HG03558 (cell line): Measurements from ENCODE around the gene LDB2.

Experiments
- ATAC-seq: cut with Tn5 transposase; IDR thresholded peaks from one replicate; pipeline ENCODE4 v1.9.1; 2021; ENCODE audit warnings: moderate number of reproducible peaks; ENCODE audit not compliant: unreplicated experiment; ENCODE audit errors: extremely low read depth

The LDB2 gene

DNA sequence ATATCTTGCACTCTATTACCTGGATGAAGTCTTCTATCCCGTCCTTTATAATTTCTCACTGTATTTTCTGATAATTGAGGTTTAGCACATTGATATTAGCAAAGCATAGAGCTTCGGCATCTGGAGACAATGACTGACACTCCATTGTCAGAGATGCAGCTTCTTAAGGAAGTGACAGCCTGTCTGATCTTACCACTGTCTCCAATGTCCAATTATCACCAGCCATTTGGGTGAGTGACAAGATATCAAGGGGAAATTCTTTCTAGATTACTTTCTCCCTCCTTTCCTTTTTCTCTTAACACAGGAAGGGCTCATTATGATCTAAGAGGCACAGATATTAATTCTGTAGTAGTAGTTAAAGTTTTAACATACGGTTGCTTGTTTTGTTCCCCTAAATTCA is 86.4 kb downstream of the LDB2 start:
- no peak for ATAC-seq

DNA sequence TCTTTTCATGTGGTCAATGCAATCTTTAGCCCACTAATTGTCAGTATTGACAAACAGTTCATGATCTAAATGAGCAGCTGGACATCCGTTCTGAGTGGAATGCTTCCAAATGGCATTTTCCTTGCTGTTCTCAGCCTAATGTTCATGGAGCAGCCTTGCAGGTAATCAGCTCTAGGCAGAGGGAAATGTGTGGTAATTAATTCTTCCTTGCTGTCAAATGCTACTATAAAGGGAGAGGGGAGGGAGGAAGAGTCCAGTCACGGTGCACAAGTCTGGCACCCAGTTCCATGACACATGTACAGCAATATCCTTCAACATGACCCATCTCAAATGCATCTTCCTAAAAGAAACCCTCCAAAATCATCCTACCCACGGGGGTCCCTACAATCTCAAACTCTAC is 88.5 kb downstream of the LDB2 start:
- no peak for ATAC-seq

DNA sequence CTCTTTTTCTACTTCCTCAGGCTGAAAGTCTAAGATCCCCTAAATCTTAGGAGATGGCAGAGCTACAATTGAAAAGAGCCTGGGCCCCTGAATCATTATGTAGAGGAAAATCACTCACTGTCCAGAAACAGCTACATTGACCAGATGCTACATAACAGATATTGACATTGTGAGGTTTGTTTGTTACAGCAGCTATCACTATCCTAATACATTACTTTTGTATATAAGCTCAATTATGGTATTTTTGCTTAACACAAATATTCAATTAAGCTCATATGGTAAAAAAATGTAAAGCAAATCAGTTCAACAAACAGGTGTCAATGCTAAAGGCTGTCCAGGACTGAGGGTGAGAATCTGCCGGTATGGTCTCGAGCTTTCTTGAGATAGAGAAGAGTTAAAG is 89.4 kb downstream of the LDB2 start:
- no peak for ATAC-seq

DNA sequence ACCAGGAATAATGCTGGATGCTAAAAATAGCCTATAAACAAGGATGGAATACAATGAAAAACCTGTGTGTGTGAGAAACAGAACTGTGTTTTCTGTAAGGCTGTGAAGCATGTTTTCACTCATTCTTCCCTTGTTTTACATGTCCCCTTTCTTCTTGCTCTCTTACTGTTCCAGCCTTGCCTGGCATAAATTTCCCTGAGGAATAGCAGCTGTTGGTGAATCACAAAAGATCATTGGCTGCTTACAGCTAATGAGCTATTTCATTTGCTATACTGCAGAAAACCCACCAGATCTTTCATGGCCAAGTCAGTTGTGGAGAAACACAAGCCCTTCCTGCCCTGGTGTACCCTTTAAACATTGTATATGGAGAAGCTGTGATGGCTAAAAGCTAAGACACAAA is 91.1 kb downstream of the LDB2 start:
- ATAC-seq = no peak

DNA sequence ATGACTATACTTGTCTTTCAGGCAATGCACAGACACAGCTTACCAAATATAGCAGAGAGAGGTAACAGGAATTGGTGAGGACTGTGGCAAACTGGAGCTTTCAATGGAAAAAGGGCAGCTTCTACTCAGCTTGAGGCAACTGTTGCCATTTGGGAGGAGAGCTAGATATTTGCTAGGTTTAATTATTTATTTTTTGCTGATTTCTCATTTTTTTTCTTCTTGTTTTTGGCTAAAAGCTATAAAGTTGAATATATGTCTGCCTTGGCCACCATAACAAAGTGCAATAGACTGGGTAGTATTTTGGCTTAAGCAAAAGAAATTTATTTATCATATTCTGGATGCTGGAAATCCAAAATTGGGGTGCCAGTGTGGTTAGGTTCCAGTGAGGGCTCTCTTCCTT is 93.9 kb downstream of the LDB2 start:
- ATAC-seq = no peak

DNA sequence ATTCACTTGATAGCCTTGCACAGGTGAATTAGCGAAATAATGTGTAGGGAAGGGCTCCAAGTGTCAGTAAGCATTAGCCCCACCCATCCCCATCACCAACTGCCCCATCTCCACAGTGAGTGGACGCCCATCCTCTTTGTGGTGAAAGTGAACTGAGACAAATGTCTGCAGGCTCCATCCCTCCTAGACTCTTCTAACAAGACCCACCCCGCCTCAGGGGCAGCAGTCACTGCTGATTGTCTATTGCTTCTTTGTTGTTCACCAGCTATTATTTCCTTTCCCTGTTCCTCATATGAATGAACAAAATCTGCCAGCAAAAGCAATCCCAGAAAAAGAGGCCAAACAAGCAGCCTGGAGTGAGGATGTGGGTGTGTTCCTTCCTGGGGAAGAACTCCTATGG is 96.4 kb downstream of the LDB2 start:
- no peak for ATAC-seq

DNA sequence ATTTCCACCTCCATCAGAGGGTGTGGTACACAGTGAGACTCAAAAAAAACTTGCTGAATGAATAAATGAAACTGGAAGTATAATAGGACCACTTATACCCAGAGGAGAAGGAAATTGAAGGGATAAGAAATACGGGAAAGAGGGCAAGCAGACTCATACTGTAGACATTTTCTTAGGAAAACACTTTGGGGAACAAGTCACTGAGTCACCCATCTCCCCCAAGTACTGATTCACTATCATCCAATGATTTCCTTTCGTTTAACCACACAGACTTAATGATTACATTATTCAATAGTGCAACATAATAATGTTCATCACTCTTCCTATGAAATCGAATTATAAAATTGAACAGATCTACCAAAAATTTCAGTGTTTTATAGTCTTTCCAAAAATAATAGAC is 97.1 kb downstream of the LDB2 start:
- no peak for ATAC-seq

DNA sequence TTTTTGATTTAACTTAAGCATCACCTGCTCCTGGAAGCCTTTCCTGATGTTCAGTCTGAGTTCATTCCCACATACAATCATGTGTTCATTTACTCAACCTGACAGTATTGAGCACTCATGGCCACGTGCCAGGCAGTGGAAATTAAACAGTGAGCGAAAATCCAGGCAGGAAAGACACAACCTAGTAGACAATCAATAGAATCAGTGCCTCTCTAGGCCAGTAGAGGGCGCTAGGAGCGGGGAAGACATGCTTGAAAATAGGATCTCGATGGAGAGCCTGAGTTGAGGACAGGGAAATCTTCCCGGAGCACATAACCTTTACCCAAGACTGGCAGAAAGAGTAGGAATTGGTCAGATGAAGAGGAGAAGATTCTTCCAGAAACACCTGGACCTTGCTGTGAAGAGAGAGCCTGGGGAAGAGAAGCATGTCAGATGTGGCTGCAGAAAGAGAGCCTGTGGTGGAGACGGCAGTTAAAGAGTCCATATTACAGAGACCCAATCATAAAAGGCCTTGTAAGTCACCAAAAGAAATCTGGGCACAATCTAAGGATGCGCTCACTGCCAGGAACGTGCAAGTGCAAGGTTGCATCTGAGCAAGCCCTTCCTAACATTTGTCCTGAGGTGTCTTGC is 103.5 kb downstream of the LDB2 start:
- no peak for ATAC-seq

DNA sequence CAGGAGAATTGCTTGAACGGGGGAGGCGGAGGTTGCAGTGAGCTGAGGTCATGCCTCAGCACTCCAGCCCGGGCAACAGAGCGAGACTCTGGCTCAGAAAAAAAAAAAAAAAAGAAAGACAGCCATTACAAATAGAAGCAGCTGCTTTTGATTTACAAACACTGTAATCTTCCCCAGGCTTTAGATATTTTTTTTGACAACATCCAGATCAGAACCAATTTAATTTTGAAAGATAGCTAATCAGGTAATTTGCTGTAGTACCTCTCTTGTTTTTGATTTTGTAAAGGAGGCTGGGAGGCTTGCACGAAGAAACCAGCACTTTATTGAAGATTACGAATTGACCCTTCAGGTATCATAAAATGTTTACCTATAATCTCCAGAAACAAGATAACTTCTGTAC is 107.0 kb downstream of the LDB2 start:
- no peak for ATAC-seq

DNA sequence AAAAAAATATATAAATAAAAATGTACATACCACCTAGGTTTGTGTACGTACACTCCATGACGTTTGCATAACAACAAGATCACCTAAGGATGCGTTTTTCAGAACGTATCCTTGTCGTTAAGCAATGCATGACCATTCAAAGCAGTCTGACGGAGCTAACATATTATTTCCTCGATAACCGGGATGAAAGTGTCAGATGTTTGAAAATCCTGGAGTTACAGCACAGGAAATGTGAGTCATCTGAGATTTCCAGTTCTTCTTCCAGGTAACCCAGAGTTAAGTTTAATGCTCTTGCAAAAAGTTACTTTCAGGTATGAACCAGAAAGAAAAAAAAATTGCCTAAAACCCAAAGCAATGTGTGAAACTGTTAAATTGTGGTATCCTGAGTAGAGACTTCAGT is 107.9 kb downstream of the LDB2 start:
- ATAC-seq = no peak

DNA sequence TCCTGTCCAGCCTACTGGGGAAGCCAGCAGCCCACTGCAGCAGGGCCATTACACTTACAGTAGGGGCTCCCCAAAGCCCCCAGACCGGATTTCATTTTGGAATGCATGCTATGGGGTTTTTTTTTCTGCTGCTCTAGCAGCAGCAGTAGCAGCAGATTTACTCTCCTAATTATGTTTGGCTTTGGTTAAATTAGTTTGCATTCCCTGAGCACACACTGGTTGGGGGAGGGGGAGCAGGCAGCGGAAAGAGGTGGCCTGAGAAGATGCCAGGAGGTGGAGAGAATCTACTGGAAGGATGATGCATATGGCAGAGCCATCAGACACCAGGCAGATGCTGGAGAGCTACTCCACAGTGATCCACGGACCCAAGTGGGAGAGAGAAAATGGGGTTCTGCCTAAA is 109.6 kb downstream of the LDB2 start:
- no peak for ATAC-seq

DNA sequence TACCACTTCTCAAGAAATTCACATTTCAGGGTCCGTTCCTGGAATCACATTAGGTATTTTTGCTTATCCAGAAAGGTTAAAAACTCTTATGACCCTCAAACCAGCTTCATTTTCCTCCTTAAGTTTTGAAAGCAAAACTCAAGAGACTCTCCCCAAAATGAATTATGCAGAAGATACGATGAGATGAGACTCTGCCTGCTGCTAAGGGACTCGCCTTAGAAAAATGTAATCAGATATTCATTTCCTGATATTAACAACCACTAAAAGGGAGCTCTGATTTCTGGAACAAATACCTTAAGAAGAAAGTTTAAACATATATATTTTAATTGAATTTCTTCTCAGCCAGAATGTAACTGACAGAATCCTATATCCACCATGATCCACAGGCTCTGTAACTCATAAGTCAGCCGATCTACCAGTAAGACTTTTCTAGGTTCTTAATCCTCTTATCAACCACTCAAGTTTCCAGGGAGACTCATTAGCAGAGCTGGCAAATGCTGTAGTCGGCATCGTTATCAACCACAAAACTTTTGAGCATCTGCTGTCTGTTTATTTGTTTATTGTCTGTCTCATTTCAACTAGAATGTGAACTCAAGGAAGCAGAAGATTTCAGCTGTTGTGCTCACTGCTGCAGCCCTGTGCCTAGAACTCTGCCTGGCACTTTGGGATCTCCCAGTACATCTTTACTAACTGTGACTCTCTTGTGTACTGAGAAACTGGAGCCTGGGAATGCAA is 112.5 kb downstream of the LDB2 start:
- no peak for ATAC-seq

DNA sequence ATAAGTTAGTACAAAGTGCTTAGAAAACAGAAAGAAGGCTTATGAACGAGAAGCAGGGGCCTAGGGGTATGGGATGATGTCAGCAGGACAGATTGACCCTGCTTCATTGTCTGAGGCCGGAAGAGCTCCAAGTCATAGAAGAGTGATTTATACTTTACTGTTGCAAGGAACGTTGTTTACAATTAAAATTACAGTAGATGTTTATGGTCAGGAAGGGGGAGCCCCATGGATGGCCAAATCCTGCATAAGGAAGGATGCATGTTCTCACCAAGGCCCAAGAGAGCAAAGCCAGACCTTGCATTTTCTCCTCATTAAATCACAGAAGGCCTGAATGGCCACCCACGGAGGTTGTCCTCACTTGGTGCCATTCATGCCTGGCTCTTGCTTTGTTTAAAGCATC is 115.3 kb downstream of the LDB2 start:
- ATAC-seq = no peak

DNA sequence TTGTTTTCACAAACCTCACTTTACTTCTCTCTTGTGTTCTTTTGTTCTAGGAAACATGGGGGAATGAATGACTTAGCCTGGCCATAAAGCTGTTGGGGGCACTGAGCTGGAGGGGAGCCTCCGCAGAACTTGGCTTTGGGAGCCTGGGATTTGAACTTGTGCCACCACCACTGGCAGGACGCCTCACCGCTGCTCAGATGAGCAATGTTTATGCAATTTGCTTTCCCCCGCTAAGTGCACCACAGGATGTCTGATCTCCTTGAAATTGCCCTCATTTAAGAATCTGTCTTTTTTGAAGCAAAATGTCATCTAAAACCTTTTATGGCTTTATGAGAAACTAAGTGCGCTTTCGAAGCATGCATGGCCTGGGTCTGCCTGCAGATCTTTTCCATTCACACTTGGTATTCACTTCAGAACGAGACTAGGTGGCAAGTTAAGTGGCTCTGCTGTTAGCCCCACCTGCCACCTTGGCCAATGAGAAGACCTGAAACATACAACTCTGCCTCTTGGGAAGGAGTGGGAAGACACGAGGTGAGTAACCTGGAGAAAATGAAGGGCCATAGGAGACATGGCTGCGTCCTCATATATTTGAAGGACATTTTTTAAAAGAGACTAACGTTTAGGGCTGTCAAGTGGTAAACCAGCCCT is 119.3 kb downstream of the LDB2 start:
- no peak for ATAC-seq

DNA sequence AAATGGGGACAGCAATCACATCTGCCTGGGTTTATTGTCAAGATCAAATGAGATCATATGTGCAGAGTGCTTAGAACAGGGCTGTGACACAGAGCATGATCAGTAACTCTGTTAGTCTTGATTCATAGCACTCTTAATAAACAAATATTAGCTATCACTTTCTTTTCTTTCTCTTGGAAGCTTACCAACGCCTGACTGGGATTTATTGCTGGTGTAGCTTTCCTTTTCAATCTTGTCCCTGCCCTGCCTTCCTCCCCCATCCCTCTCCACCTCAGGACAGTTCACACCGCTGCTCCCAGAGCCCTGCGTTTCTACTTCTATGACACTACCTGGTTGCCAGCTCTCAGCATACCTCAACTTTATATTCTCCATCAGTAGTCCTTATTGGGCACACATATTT is 120.7 kb downstream of the LDB2 start:
- ATAC-seq = no peak

DNA sequence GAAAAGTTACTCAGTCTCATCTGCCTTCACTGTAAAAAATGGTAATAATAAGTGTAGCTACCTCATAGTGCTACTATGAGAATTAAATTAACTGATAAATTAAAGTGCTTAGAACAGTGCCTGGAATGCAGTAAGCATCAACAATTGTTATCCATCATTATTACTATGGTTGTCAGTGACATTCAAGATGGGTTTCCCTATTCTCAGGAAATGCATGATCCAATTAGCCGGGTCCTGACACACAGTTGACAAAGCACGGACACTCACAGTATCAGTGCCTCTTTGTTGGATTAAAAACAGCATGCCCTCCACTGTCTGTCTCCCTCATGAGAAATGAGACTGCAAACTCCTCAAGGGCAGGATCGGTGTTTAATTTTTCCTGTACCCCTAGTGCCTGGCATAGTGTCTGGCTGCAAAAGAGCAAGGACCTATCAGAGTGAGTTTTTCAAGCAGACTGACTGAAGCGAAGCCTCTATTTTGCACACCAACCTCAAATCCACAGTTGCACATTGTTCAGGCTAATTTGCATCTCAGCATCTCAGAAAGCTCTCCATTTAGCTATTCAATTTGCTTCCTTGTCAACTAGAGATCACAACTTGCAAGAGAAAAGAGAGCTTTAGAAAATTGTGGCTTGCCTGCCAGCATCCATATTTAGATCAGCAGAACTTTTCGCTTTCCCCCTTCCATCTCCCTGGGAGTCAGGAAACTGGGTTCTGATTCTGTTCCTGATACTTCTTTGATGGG is 122.9 kb downstream of the LDB2 start:
- no peak for ATAC-seq

DNA sequence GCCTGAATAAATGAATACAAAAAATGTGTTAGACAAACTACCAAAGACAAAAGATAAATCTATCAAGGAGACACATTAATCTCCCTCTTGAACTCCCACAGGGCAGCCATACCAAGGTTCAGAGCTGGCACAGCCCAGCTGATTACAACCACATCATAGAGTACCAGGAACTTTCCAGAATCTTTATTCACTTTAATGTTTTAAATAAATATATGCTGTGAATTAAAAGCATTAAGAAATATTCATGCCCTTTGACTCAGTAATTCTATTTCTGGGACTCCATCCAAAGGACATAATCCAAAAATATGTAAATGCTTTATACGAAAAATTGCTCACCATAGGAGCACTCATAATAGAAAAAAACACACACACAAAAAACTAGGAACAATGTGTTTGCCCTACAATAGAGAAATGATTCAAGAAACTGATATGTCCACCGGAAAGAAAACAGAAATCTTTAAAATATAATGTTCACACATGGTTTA is 126.0 kb downstream of the LDB2 start:
- no peak for ATAC-seq

DNA sequence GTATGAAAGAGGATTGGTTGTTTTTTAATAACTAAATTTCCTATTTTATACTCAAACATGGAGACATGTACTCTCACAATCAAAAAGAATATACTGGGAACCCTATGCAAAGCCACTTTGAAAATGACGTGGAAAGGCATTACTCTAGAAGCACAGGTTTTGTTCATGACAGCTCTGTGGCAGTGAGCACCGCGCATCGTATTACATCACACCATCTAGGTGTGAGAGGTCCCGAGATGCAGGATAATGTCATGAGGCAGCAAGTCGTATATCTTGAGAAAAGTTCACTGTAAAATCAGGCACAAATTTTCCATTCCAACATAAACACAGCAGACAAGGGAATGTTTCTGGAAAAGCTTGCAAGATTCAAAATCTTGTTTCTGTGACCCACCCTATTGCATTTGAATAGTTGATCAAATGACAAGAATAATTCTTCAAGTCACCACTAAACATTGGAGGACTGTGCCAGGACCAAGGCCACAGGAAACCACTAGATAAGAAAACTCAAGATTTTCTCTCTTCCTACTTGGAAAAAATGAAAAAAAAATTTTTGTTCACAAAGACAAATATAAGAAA is 127.6 kb downstream of the LDB2 start:
- ATAC-seq = no peak

DNA sequence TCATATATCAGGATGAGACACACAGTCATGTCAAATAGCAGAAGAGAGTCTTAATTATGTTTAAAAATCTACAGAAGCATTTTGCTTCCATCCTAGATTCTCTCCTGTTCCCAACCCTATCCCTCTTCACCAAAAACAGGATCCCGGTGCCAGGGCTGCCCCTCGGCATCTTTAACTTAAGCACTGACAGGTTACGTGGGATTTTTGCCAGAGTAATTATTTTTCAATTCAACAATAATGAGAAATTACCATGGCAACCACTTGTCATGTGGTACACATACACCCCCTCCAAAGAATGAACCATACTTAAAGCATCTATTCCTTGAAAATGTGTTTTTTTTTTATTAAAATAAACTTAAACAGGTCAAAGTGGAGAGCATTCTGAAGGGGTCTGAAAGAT is 130.6 kb downstream of the LDB2 start:
- no peak for ATAC-seq

DNA sequence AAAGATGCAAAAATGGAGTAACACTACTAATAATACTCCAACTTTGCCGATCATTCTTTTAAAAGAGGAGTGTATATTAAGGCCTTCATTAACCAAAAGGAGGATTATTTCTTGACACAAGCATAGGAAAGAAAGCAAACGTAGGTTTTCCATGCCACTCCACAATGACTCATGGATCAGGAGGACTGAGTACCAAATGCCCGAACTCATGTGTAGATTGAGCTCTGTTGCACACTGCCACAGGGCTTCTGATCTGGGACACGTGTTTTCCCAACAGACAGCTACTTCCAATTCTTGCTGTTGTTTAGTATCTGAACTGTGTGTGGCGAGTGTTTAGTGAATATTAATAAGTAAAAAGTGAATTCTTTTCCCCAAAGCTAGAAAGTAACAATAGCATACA is 131.2 kb downstream of the LDB2 start:
- no peak for ATAC-seq

DNA sequence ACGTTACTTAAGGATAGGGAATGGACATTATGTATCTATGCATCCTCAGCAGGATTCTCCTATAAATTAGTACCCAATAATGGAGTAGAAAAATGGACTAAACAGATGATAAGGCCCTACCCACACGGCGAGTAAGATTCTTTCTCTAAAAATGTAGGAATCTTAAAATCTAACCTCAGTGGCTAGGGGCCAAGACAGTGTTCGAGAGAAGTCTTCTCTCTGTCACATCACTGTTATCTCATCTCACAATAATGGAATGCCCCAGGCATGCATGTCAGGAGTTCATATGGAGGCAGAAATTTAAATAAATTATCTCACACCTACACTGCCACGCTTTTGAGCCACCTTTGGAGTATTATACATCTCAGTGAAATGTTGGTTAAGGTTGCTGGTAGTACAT is 132.9 kb downstream of the LDB2 start:
- no peak for ATAC-seq
